HAP-1 (cell line): ENCODE results near the gene HIVEP3.
"Not testable (repeated sequence)": the region's sequence is repeated elsewhere in the genome, so short reads cannot be mapped to it uniquely, and the experiment has no call there.

Experiments
- DNase-seq, 2 experiments: peaks; one replicate each; pipeline ENCODE4 v3.0.0-alpha.2; 2016 to 2020; ENCODE audit warnings: low spot score in 2 of 2
- H3K27me3 ChIP-seq: fragments of 250-450 bp; sonication (Bioruptor Pico); 2 replicates; pipeline ENCODE4 v1.5.1; 2020; ENCODE audit warnings: low read depth, mild to moderate bottlenecking, moderate library complexity
- H3K36me3 ChIP-seq: fragments of 250-450 bp; sonication (Bioruptor Pico); replicated peaks from 2 replicates; pipeline ENCODE4 v1.5.1; 2020; ENCODE audit warnings: mild to moderate bottlenecking
- H3K4me1 ChIP-seq: fragments of 250-450 bp; sonication (Bioruptor Pico); 2 replicates; pipeline ENCODE4 v1.5.1; 2020; ENCODE audit warnings: mild to moderate bottlenecking
- H3K4me3 ChIP-seq: fragments of 250-450 bp; sonication (Bioruptor Pico); 2 replicates; pipeline ENCODE4 v1.5.1; 2020; ENCODE audit warnings: mild to moderate bottlenecking, moderate library complexity
- H3K9me3 ChIP-seq: fragments of 250-450 bp; sonication (Bioruptor Pico); 2 replicates; pipeline ENCODE4 v1.5.1; 2020; ENCODE audit warnings: mild to moderate bottlenecking, moderate library complexity
- in situ Hi-C: fragments of 300-500 bp; cut with MboI; formaldehyde crosslinking; loops from 3 replicates; pipeline ENCODE4 v1.14.3; 2020; ENCODE audit warnings: low sequenced_read_pairs, inconsistent platforms, mixed read lengths

Gene HIVEP3

DNA sequence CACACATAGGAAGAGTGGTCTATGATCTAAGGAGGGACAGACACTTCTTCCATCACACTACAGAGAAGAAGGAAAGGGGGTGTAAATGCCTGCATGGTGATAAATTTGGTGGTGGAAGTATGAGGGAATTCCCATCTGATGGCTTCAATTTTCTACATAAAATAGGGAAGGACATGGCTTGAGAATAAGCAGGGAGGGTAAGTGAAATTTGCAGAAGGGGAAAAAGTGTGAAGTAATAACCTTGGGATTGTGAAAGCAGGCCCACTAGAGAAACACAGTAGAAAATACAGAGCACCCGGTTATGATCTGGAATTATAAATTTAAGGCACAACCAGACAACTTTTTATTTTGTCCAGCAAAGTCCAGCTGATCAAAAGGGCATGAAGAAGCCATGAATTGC is 22.7 kb upstream of the HIVEP3 start:
- in situ Hi-C loops = no loop called here
- Histone ChIP-seq H3K4me1 (no peaks in the 10 kb centered on the region), H3K27me3 (peaks cover 2% of the 10 kb centered on the region; the same call in 1 of the 2 replicates), H3K36me3 (no peaks in the 10 kb centered on the region), H3K4me3 (no peak overlapping the region), H3K9me3 (no peaks in the 10 kb centered on the region)
- no peak for DNase-seq

DNA sequence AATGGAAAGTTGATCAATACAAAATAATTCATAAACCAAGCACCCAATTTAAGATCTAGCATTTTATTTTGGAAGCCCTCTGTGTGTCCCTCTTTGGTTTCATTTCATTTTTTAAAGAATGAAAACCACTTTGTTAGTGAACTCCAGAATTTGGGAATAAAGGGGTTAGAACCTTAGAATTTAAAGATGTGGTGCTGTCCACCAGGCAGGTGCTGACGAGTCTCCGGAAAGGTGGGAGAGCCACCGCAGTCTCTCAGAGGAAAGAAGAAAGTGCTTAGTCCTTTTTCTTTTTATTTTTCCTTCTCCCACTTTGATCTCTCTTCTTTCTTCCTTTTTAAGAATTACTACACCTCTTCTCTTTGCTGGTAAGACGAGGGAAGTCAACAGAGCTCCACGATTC is 20.5 kb upstream of the HIVEP3 start:
- in situ Hi-C loops = no loop called here
- H3K9me3 ChIP-seq = no peaks in the 10 kb centered on the region
- peaks cover 4% of the 10 kb centered on the region; the same call in 1 of the 2 replicates for H3K27me3 ChIP-seq
- H3K4me3 ChIP-seq = no peak overlapping the region
- H3K36me3 ChIP-seq = no peaks in the 10 kb centered on the region
- no peaks in the 10 kb centered on the region for H3K4me1 ChIP-seq
- no peak for DNase-seq

DNA sequence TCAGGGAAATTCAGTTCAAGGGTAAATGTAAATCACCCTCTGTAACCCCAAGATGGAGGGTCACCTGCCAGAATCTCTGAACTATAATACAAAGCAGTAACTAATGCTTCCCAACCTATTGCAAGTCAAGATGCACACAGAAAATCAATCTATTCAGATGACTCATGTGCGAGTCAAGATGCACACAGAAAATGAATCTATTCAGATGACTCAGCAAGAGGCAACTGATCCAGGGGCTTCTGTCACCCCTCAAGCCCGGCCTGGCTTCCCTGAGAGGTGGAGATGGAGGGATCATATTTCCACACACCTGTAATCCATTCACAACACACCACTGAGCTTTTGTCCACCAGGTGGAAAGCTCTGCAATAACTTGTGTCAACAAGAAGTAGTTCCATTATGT is 17.4 kb upstream of the HIVEP3 start:
- no peak for DNase-seq
- H3K4me3 ChIP-seq = no peak overlapping the region
- H3K36me3 ChIP-seq = no peaks in the 10 kb centered on the region
- H3K4me1 ChIP-seq = no peaks in the 10 kb centered on the region
- peaks cover 13% of the 10 kb centered on the region for H3K27me3 ChIP-seq
- in situ Hi-C loops = no loop called here
- no peaks in the 10 kb centered on the region for H3K9me3 ChIP-seq

DNA sequence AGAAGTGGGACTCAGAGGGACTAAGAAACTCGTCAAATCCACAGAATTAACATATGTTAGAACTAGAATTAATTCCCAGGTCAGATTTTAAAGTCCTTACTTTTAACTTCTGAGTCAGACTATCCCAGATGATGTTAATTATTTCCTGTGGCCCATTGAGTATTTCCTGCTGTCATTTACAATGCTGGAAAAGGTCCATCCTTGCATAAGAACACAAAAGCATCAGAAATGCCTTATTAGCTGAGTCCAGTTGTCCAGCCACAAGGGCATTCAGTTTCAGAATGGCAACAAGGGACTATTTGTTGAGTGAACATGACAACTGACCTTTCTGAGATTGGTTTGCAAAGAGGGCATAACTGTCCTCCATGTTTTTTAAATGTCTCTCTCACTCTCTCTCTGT is 16.5 kb upstream of the HIVEP3 start:
- Histone ChIP-seq H3K36me3 (no peaks in the 10 kb centered on the region), H3K4me3 (no peak overlapping the region), H3K4me1 (no peaks in the 10 kb centered on the region), H3K27me3 (peaks cover 19% of the 10 kb centered on the region), H3K9me3 (no peaks in the 10 kb centered on the region)
- in situ Hi-C loops = no loop called here
- DNase-seq = no peak

DNA sequence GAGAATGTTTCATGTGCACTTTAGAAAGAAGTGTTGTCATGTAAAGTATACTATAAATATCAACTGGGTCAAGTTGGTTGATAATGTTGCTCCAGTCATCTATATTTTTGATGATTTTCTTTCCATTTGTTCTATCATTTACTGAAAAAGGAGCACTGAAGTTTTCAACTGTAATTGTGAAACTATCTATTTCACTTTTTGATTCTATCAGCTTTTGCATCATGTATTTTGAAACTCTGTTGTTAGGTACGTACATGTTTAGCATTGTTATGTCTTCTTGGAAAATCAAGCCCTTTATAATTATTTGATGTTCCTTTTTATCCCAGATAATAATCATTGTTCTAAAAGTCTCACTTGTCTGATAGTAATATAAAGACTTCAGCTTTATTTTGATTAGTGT is 14.4 kb upstream of the HIVEP3 start:
- in situ Hi-C loops = no loop called here
- Histone ChIP-seq H3K4me3 (no peak overlapping the region), H3K9me3 (no peaks in the 10 kb centered on the region), H3K36me3 (no peaks in the 10 kb centered on the region), H3K4me1 (no peaks in the 10 kb centered on the region), H3K27me3 (peaks cover 24% of the 10 kb centered on the region)
- DNase-seq = no peak

DNA sequence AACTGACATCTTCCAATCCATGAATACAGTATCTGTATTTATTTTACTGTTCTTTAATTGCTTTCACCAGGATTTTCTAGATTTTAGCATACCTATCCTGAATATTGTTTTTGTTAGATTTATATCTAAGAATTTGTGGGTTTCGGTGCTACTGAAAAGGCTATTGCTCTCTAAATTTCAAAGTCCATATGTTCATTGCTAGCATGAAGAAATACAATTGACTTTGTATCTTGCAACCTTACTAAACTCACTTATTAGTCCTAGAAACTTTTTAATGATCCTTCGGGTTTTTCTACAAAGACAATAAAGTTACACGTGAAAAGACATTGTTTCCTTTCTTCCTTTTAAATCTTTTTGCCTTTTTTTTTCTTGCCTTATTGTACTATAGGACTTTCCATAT is 12.9 kb upstream of the HIVEP3 start:
- Histone ChIP-seq H3K27me3 (peaks cover 24% of the 10 kb centered on the region), H3K9me3 (no peaks in the 10 kb centered on the region), H3K4me1 (no peaks in the 10 kb centered on the region), H3K36me3 (no peaks in the 10 kb centered on the region), H3K4me3 (no peak overlapping the region)
- in situ Hi-C loops = no loop called here
- DNase-seq = no peak

DNA sequence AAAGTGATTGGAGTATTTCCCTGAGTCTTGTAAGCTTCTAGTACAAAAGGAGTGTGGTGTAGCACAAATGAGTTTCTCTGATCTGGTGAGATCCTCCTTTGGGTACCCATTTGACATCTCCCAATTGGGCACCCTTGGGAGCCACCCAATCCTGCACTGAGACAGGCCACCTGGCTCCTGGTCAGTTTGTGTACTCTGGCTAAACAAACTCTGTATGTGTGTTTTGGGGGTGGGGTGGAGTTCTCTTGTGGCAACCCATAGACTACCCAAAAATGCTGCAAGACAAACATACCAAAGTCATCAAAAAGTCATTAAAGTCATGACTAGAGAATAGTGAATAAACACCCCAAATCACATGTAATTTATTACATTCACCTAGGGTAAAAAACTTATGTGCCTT is 8.4 kb upstream of the HIVEP3 start:
- H3K9me3 ChIP-seq = no peaks in the 10 kb centered on the region
- no peaks in the 10 kb centered on the region for H3K36me3 ChIP-seq
- no peak overlapping the region for H3K4me3 ChIP-seq
- H3K27me3 ChIP-seq = peaks cover 16% of the 10 kb centered on the region
- DNase-seq = no peak
- in situ Hi-C loops = no loop called here
- no peaks in the 10 kb centered on the region for H3K4me1 ChIP-seq

DNA sequence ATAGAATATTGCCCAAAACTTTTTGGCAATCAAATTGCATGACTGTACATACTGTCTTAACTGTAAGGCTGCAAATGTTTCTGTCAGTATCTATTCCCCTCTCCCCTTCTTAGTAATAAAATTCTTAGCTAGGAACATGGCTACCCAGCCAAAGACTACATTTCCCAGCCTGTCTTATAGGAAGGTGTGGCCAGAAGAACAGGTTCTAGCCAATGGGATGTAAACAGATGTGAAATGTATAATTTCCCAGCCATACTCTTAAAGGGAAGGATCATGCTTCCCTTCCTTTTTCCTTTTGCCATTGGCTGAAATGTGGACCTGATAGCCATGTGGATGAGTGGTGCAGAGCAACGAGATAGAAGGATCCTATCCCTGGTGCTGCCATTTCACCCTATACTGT is 7.0 kb upstream of the HIVEP3 start:
- Histone ChIP-seq H3K4me3 (no peak overlapping the region), H3K4me1 (no peaks in the 10 kb centered on the region), H3K36me3 (no peaks in the 10 kb centered on the region), H3K27me3 (peaks cover 12% of the 10 kb centered on the region), H3K9me3 (no peaks in the 10 kb centered on the region)
- DNase-seq = no peak
- in situ Hi-C loops = no loop called here

DNA sequence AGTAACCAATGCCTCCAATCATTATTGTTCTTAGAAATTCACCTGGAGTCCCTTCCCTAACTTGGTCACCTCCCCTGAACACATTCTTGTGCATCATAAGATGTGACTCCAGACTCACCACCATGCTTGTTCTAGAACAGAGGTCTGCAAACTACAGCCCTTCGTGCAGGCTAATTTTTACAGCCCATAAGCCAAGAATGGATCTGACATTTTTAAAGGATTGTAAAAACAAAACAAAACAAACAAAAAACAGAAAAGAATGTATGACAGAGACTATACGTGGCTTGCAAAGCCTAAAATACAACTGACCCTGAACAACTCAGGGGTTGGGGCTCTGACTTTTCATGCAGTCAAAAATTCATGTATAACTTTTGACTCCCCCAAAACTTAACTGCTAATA is 6.2 kb upstream of the HIVEP3 start:
- Histone ChIP-seq H3K27me3 (peaks cover 7% of the 10 kb centered on the region), H3K36me3 (no peaks in the 10 kb centered on the region), H3K4me1 (no peaks in the 10 kb centered on the region), H3K9me3 (no peaks in the 10 kb centered on the region), H3K4me3 (no peak overlapping the region)
- no peak for DNase-seq
- in situ Hi-C loops = no loop called here

DNA sequence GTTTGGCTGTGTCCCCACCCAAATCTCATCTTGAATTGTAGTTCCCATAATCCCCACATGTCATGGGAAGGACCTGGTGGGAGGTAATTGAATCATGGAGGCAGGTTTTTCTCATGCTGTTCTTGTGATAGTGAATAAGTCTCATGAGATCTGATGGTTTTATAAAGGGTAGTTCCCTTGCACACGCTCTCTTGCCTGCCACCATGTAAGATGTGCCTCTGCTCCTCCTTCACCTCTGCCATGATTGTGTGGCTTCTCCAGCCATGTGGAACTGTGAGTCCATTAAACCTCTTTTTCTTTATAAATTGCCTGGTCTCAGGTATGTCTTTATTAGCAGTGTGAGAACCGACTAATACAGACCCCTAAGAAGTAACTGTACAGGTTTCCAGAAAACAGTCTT is 2.5 kb upstream of the HIVEP3 start:
- H3K9me3 ChIP-seq, DNase-seq, H3K27me3 ChIP-seq, H3K36me3 ChIP-seq, H3K4me3 ChIP-seq, in situ Hi-C loops: not testable (repeated sequence)
- H3K4me1 ChIP-seq = peaks cover 16% of the 10 kb centered on the region; the same call in 1 of the 2 replicates

DNA sequence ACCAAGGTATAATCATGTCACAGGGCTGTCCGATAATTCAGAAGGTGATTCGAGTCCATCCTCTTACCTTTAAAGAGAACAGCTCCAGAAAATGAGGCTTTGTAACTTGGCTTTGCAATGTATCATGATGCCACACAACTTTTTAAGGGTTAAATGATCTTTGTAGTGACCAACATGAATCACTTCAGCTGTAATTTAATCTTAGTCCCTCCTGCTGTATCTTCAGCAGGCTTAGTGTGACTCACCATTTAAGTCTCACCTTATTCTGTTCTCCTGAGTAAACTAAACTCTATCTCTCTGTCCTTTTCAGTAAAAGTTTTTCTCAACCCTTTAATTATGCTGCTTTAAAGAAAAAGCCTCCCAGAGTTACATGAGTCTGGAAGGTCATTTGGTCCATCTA is 1.9 kb upstream of the HIVEP3 start:
- Histone ChIP-seq H3K4me1 (peaks cover 16% of the 10 kb centered on the region; the same call in 1 of the 2 replicates), H3K36me3 (no peaks in the 10 kb centered on the region), H3K9me3 (no peaks in the 10 kb centered on the region), H3K4me3 (no peak overlapping the region), H3K27me3 (no peaks in the 10 kb centered on the region)
- no peak for DNase-seq
- in situ Hi-C loops = no loop called here

DNA sequence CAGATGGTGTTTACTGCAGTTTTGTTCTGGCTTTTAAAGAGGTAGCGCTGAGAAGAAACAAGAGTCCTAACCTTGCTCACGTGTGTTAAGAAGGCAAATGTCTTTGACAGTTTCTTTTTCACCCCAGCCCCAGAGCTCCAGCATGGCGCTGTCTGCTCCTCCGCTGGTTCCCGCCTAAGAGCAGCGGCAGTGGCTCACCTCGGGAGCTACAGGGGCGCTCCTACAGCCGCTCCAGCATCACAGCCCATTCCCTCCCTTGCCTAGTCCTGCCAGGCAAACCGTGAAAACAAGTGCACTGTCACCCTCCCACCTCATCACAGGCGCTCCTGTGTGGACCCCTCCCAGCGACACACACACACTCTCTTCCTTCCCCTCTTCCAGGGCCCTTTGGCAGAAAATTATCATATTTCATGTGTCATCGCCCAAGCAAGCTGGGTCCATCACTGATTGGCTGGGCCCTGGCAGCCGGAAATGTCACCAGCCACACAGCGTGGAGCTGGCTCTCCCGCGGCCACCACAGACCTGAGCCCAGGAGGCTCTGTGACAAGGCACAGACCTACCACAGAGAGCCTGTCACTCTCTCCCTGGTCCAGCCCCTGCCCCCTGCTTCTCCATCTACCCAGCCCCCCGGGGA is 1.2 kb upstream of the HIVEP3 start:
- H3K9me3 ChIP-seq = no peaks in the 10 kb centered on the region
- peak overlapping the region; percentile 17 for H3K4me3 ChIP-seq
- H3K4me1 ChIP-seq = peaks cover 16% of the 10 kb centered on the region; the same call in 1 of the 2 replicates
- in situ Hi-C loops = no loop called here
- DNase-seq = peak; percentile 28 to 76
- H3K36me3 ChIP-seq = no peaks in the 10 kb centered on the region
- no peaks in the 10 kb centered on the region for H3K27me3 ChIP-seq

DNA sequence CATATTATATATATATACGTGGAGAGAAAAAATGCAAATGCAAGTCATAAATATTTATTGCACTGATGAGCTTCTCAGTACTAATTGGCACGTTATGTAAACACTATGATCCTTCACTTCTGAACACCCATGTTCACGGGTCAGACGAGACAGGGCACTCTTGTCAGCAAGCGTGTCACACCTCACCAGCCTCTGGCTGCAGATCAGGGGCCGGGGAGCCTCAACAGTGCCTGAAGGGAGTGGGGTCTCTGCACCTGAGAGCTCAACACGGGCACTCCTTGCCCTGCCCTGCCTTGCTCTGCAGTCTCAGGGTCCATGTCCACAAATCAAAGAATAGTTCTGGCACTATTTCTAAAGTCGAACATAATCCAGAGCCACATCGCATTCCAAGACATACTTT is 409 bp upstream of the HIVEP3 start:
- no peak overlapping the region for H3K4me3 ChIP-seq
- no peak for DNase-seq
- peaks cover 16% of the 10 kb centered on the region; the same call in 1 of the 2 replicates for H3K4me1 ChIP-seq
- no peaks in the 10 kb centered on the region for H3K9me3 ChIP-seq
- no peaks in the 10 kb centered on the region for H3K27me3 ChIP-seq
- no peaks in the 10 kb centered on the region for H3K36me3 ChIP-seq
- in situ Hi-C loops = no loop called here

DNA sequence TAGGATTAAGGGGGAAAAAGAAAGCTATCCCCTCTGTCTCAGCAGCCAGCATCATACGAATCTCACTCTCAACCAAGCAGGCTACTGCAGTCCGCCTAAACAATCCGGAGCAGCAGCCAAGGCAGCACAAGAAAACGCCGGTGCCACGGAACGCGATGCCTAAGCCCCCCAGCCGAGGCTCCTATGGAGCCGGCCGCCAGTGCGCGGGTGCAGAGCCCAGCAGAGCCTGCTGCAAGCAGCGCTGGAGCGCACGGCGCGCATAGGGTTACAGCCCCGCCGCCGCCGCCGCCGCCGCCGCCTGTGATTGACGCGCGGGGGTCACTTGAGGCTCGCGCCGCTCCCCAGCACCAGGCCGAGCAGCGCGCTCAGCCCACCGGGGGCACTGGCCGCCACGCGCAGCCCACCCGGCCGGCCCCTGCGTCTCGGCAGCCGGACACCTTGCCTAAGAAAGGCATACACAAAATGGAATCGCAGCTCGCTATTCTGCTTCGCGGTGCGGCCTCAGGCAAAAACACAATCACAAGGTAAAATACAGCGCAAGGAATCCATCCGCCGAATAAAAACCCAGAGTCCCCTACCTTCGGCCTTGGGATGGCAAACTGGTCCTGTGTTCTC is 780 bp downstream of the HIVEP3 start:
- DNase-seq = peak; percentile 35 to 69
- no peaks in the 10 kb centered on the region for H3K9me3 ChIP-seq
- no peaks in the 10 kb centered on the region for H3K27me3 ChIP-seq
- in situ Hi-C loops = no loop called here
- peaks cover 16% of the 10 kb centered on the region; the same call in 1 of the 2 replicates for H3K4me1 ChIP-seq
- no peaks in the 10 kb centered on the region for H3K36me3 ChIP-seq
- peak overlapping the region; percentile 31 for H3K4me3 ChIP-seq

DNA sequence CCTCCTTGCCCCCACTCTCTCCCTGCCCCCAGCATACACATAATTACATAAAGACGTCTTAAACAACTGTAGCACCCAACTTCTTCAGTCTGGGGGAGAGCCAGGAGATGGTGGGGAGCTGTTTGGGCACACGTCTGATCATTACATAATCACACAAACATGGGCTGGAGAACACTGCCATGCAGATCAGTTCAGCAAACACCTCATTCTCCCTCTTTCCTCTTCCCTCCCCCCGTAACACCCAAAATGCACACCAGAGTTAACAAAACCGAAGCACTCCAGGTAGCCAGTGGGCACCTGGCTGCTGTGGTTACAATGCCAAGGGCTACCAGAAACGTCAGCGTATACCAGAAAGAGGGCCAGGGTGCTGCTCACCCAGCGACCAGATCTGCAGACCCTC is 1.6 kb downstream of the HIVEP3 start:
- no peak overlapping the region for H3K4me3 ChIP-seq
- in situ Hi-C loops = no loop called here
- no peaks in the 10 kb centered on the region for H3K9me3 ChIP-seq
- H3K4me1 ChIP-seq = peaks cover 16% of the 10 kb centered on the region; the same call in 1 of the 2 replicates
- no peaks in the 10 kb centered on the region for H3K36me3 ChIP-seq
- H3K27me3 ChIP-seq = no peaks in the 10 kb centered on the region
- no peak for DNase-seq
